GM19324 (cell line): ENCODE results near the gene OPA3.
"Not testable (repeated sequence)": the region's sequence is repeated elsewhere in the genome, so short reads cannot be mapped to it uniquely, and the experiment has no call there.

Experiments used
- ATAC-seq: cut with Tn5 transposase; IDR thresholded peaks from one replicate; pipeline ENCODE4 v1.9.1; 2021; ENCODE audit warnings: mild to moderate bottlenecking, moderate library complexity; ENCODE audit not compliant: unreplicated experiment, low FRiP score

Gene OPA3

DNA sequence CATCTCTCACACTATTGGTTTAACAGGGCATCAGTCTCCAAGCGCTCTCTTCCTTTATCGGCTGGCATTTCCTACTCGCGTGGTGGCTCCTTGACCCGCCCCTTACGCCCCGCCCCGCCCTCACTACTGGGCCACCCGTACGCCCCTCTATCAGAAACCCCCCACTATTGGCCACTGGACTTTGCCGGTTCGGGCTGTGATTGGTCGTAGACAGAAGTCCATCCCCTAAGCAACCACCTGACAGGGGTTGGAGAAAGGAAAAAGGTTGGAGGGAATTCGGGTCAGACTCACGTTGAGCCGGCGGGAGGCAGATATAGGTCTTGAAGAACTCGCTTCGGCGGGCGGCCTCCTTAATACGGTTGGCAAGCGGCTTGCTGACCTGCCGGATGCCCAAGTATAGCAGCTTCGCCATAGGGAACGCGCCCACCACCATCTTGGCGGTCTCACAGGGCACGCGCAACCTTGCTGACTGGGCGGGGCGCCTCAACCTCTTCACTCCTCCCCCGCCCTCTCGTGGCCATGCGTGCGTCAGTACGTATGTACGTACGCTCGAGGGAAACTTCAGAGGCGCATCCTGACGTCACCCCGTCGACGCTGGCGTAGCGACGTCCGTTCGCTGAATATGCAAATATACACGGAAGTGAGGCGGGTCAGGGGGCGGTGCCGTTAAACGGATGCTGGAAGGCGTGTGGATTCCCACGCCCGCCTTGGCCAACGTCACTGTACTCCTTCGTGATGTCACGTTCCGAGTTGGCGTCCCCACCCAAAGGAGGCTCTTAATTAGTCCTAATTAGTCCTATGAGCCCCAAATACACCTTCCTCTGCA, at the start of gene OPA3:
OPA3 (minus strand) TSS at position 471 of the 826 bp plus-strand sequence; CDS start at position 433, 38 bp downstream.
- peak; percentile 95 for ATAC-seq

DNA sequence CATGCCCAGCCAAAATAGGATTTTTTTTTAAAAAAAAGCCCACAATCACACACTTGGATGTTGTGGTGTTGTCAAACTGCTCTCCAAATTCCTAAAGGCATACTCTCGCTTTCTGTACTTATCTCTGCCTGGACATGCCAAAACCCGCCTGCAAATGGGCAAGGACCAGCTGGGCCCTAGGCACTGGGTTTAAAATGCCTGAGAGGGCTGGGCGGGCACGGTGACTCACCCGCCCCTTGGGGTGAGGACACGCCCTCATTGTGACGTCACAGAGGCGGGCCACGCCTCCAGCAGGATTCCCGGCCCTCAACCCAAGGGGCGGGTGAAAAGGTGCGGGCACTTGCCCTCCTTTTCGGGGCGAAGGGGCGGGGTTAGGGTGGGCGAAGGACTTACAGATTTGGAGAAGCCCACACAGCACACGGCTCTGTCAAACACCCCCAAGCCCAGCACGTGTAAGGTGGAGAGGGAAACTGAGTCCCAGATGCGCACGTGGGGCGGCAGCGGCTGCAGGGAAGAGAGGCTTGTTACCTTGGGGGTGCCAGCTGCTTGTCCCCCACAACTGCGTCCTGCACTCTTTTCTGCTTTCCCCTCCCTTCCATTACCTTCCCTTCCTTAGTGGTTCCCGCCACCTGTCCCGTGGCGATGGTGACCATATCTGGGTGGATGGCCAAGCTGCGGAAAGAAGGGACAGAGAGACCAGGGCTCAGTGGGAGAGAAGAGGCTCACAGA, 48.0 kb upstream of the OPA3 start:
- ATAC-seq, result no peak

DNA sequence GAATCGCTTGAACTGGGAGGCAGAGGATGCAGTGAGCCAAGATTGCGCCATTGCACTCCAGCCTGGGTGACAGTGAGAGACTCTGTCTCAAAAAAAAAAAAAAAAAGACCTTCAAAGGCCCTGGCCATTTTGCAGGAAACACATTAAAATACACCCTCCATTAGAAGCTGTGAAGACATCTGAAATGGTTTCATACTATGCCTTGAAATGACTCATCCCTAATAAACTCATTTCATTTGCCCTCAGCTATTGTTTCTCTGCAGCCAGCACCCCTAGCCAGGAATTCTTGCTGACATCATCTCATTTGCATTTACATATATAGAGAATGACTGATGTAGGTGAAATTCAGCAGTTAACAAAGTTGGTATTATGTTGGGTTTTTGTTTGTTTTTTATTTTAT, 45.9 kb upstream of the OPA3 start:
- ATAC-seq, result no peak

DNA sequence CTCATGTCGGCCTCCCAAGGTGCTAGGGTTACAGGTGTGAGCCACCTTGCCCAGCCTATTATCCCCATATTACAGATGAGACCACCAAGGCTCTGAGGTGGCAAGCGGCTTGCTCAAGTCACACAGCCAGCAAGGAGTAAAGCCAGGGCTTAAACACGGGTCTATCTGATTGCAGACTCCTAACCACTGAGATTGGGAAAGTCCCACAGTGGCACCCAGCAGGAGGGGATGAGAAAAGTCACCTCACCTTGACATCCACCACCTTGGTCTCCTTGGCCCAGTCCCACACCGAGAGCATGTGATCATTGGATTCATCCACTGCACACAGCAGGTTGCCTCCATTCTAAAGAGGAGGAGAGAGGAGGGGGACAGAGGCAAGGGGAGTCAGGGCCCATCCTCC, 45.1 kb upstream of the OPA3 start:
- ATAC-seq, result no peak

DNA sequence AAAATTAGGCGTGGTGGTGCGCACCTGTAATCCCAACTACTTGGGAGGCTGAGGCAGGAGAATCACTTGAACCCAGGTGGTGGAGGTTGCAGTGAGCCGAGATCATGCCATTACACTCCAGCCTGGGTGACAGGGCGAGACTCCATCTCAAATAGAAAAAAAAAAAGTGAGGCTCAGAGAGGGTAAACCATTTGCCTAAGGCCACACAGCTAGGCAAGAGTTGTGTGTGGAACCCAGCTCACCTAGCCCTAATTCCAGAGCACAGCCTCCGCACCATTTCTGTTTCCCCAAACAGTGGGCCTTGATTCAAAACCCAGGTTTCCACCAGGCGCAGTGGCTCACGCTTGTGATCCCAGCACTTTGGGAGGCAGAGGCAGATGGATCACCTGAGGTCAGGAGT, 43.6 kb upstream of the OPA3 start:
- not testable (repeated sequence) for ATAC-seq

DNA sequence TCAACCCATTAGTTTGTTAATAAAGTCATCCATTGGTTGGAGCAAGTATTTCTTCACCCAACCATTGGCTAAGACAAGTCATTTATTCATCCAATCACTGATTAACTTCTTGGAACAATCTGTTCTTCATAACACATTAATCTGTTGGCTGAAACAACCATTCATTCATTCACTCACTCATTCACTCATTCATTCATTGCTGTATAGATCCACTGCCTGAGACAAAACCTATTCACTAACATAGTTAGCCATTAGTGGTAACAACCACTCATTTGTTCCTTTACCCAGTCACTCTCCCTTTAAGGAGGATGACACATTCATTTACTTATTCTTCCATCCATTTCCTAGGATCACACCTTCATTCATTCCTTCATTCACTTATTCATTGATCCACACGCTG, 39.4 kb upstream of the OPA3 start:
- ATAC-seq, result no peak

DNA sequence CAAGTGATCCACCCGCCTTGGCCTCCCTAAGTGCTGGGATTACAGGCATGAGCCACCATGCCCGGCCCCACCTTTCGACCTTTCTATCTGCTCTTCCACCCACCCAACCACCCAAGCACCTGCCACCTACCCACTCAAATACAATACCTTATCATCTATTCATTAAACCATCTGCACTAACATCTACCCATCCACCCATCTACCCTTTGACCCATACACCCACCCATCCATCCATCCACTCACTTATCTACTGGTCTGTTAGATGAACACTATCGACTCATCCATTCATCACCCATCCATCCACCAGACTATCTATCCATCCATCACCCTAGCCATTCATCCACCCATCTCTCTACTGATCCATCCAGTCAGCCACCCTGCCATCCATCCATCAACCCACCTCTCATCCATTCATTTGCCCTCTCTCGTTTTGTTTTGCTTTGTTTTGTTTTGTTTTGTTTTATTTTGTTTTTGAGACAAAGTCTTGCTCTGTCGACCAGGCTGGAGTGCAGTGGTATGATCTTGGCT, 37.4 kb upstream of the OPA3 start:
- ATAC-seq, result no peak

DNA sequence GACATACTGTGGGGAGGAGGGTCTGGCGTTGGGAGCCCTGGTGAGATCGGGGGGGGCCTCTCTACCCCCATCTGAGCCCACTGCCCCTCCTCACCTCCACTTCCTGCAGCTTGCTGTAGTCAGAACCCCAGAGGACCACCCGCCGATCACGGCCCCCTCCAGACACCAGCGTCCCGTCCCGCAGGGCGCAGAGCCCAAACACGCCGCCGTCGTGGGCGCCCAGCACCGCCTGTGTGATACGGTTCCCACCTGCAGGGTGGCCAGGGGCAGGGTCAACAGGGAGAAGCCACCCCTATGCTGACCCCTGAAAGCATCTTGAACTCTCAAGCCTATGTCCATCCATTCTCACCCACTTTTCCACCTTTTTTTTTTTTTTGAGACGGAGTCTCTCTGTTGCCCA, 36.8 kb upstream of the OPA3 start:
- ATAC-seq, result no peak

DNA sequence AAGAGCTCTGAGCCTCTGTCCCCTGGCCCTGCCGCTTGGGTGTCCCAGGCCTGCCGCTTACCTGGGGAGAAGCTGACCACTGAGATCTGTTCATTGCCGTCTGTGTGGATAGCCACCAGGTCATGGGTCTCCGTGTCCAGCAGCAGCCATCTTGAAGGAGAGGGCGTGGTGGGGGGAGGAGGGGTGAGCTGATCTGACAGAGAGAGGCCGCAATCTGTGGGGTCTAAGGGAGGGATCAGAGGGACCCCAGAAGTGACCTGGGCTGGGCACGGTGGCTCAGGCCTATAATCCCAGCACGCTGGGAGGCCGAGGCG, 32.1 kb upstream of the OPA3 start:
- no peak for ATAC-seq

DNA sequence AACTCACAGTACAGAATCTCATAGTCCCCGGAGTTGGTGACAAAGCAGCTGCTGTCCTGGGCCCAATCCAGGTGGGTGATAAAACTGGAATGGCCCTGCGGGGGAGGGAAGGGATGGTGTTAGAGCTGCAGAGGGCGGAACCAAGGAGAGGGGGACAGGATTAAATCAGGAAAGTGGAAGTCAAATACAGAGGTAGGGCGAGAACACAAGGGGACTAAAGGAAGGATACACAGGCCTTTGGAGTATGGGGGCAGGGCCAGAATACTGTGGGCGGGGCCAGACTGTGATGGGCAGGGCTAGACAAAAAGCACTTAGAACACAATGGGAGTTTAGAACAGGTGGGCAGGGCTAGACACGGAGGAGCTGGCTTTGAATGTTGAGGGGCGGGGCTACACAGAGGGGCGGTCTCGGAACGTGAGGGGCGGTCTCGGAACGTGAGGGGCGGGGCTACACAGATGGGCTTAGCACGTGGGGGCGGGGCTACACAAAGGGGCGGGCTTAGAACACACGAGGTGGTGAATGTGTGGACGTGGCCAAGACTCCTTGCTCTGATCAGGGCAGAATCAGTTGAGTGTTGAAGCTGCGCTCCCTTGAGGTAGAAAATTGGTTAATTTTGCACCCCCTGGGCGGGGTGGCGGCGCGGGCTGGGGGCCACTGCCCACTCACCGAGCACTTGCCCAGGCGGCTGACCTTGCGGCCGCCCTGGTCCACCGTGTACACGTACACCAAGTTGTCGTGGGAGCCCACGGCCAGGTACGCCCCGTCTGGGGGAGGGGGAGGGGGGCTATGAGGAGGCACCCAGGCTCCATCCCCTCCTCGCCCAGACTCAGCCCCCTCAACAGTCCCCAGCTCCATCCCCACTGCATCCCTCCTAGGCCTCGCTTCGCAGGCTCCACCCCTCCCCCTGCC, 31.4 kb upstream of the OPA3 start:
- ATAC-seq, result no peak

DNA sequence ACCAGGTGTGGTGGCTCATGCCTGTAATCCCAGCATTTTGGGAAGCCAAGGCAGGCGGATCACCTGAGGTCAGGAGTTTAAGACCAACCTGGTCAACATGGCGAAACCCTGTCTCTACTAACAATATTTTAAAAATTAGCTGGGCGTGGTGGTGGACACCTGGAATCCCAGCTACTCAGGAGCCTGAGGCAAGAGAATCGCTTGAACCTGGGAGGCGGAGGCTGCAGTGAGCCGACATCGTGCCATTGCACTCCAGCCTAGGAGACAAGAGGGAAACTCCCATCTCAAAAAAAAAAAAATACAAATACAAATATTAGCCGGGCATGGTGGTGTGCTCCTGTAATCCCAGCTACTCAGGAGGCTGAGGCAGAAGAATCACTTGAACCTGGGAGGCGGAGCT, 30.5 kb upstream of the OPA3 start:
- not testable (repeated sequence) for ATAC-seq

DNA sequence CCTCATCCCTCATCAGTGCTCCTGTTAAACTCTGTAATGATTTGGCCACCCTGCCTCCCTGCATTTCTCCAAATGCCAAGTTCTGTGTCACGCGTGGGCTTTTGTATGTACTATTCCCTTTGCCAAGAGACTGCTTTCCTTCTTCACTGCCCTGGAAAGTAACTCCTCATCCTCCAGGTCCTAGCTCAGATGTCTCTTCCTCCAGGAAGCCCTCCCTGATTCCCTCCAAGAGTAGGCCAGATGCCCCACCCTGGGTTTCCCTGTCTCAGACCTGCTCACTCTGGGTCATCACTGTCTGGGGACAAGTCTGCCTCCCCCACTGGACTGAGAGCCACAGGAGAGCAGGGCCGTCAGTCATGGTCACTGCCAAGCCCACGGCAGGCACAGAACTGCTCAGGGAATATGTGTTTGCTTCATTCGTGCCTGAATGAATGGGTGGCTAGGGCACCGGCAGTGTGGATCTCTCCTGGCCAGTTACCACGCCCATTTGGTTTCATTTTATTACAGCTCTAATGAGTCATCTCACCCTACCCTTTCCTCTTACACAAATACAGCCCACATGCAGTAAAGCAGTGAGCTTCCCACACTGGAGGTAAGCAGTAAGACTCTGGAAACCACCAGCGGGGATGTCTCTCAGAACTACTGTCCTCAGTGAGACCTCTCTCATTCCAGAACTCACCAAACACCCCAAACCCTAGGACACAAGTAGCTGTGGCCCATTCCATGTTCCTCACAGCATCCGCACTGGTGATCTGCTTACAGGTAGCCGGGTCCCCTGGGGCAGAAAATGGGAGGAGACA, 29.5 kb upstream of the OPA3 start:
- no peak for ATAC-seq

DNA sequence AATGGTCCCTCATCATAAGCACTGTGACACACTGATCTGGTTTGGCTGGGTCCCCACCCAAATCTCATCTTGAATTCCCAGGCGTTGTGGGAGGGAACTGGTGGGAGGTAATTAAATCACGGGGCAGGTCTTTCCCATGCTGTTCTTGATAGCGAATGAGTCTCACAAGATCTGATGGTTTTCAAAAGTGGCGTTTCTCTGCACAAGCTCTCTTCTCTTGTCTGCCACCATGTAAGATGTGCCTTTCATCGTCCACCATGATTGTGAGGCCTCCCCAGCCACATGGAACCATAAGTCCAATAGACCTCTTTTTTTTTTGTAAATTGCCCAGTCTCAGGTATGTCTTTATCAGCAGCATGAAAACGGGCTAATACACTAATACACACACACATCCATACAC, 24.3 kb upstream of the OPA3 start:
- no peak for ATAC-seq

DNA sequence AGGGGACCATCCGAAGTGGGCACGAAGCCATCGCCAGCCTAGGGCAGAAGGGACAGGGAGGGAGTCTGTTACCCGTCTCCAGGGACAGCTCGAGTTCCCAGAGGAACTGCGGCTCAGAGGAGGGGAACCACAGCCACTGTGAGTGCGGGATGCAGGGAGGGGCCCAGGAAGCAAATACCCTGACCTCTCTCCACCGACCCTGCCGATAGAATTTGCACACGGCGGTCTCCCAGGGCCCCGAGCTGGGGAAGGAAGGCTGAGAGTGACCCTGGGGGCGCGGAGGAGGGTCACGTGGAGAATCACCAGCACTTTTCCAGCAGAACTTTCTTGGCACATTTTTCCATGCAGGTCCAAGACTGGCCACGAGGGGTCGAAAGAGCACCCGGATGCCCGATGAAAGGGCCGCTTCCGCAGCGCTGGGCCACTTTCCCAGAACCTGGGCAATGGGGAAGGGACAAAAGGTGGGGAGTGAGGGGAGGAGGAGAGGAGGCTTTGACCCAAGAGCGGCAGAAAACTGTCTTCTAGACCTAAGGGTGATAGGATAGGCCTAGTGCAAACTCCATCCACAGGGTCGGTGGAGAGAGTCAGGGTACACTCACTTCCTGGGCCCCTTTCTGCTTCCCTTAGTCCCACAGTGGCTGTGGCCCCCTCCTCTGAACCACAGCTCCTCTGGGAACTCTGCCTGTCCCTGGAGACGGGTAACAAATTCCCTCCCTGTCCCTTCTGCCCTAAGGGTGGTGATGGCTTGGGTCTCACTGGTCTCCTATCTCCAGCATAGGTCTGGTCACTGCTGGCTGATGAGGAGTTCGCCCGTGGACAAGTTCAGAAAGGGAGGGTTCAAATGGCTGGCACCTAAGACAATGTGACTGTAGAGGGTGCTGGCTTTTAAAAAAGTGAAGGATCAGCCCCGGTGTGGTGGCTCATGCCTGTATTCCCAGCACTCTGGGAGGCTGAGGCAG, 22.7 kb upstream of the OPA3 start:
- ATAC-seq, result no peak

DNA sequence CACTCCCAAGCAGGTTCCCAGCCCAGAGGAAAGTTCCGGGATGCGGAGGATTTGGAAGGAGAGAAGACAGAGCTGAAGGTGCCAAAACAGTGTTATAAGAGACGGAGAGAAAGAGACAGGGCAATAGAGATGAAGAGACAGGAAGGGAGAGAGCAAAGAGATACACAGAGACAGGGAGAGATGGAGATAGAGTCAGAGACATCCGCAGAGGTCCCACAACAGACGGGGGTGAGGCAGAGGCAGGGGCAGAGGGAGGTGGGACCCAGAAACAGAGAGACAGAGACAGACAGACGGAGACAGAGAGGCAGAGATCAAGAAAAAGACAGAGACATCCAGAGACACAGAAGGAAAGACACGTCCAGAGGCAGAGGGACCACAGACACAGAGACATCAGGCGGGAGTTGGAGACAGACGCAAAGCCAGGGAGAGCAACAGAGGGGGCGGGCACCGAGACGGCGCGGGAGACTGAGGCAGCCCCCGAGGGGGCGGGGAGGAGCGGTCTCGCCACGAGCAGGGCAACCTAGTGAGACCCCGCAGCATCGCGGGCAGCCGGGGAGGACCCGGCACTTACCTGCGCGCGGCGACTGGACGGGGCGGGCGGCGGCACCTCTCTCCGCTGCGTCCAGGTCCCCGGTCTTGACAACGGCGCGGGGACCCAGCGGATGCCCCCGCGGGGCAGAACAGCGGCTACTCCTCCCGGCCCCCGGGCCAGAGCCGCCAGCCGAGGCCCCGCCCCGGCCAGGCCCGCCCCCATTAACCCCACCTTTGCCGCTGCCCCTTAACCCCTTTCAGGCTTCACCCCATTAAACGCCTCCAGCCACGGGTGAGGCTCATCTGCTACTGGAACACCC, 17.1 kb upstream of the OPA3 start, which contains the start of gene GPR4:
GPR4 (minus strand) TSS at position 689 of the 851 bp plus-strand sequence. CDS start 10,346 bp downstream, outside the sequence.
- ATAC-seq, result no peak

DNA sequence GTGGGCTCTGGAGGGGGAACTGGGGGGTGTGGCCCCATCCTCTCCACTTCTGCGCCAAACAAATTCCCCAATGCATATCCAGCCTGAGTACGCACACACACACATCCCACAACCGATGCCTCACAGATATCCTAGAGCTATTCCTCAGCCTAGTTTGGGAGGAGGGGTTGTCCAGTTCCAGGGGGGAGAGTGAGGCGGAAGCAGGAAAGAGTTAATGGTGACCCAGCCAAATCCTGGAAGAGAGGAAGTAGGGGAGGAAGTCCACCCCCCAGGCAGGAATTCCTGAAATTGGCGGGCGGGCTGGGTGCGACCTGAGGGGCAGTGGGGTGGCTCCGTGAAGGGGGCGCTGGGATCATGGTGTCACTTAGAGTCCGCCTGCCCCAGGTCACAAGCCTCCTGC, 16.5 kb upstream of the OPA3 start:
- no peak for ATAC-seq

DNA sequence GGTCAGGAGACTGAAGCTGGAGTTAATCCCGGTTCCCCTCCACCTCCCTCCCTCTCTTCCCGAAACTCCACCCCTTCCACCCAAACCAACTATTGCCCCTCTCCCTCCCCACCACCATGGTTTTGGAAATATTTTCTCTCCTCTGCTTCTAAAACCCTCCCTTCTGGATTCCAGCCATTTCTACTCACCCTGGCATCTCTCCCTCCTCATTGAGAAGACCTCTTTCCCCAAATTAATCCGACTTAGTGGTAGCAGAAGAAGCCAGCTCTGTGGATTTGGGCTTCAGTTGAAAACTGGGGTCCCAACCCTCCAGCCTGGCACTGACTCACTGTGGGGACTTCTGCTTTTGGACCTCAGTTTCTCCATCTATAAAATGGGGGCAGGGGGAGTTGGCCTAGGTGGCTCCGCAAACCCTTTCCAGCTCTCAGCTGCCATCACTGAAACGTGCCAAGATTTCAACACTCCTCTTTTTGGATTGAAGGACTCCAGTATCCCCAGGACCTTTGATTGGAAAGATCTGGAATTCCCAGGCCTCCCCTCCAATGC, 15.8 kb upstream of the OPA3 start:
- ATAC-seq, result no peak

DNA sequence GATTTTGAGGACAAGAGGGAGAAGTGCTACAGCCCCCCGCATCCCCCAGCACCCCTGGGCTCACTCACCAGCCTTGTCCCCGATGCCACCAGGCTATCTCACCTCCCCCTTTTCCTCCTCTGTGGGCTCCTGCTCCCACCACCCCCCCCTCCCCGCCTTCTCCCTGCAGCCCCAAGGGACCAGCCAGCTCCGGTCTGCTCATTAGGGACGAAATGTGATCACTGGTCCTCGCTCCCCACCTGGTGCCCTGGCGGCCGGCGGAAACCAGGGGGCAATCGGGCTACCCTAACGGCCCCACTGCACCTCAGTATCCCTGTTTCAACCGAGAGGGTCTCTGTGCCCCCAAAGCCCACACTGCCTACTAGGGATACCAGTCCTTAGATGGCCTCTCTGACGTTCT, 14.7 kb upstream of the OPA3 start:
- no peak for ATAC-seq
